Measurements from ENCODE around the gene BCCIP.

The BCCIP gene

DNA sequence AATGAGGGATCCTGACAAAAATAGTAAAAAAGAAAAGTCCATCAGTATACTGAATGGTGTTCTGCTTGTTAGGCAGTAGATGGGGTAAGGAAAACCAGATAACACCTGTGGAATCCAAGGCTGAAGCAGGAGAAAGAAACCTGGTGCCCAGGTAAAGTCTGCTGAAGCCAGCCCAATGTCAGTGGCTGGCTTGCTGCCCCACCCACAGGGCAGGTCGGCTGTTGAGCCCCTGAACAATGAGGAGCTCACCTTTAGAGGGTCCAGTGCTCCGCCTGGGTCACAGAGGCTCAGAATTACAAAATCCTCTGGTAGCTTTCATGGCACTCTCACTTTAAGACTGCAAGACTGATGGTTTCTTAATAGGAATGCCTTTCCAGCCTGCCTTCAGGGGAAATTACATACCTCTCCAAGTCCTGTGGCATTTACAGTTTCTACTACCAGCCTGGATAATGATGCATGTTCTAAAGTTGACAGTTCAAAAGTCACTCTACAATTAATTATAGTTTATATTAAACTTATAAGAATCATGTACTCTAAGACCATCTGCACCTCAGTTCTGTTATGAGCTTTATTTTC, 33.9 kb downstream of the BCCIP start:
- Histone ChIP-seq H3K4me3 (ENCODE audit: low read length) (no peak overlapping the region), H3K9ac (ENCODE audit: low read length) (no peak overlapping the region), H3K27ac (ENCODE audit: low read depth, low read length) (no peak overlapping the region), H3K4me1 (ENCODE audit: control insufficient read depth, insufficient read depth, low read length) (no peaks in the 10 kb centered on the region), H3K36me3 (ENCODE audit: control insufficient read depth, insufficient read depth, low read length) (peaks cover 7% of the 10 kb centered on the region), H3K27me3 (ENCODE audit: control insufficient read depth, insufficient read depth, low read length) (no peaks in the 10 kb centered on the region)

DNA sequence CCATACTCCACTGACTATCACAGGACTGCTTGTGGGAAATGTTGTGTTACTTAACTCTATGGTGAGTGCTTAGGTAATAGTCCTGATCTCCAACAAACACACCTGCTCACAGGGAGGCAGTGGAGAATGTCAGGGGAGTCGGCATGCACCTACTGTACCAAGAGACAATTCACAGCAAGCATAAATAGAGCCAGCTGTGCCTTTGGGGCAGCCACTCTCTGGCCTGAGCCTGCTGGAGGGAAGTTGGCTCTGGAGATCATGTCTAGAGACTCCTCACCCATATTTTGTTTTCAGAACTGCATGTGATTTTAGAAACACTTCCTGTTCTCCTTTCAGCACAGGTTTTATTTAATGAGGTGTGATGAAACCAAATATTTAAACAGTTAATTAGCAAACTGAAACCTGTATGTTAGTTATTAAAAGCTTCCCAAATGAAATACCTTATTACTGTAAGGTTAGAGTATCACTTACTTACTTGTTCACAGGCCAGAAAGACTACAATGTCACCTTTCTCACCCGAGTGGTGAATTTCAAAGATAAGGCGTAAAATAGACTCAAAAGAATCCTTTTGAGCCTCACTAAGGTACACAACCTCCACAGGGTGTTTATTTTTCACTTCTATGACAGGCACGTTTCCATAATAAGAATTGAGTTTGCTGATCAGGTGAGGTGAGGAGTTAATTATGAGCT, 35.9 kb downstream of the BCCIP start:
- Histone ChIP-seq H3K4me1 (ENCODE audit: control insufficient read depth, insufficient read depth, low read length) (no peaks in the 10 kb centered on the region), H3K27me3 (ENCODE audit: control insufficient read depth, insufficient read depth, low read length) (no peaks in the 10 kb centered on the region), H3K27ac (ENCODE audit: low read depth, low read length) (no peak overlapping the region), H3K4me3 (ENCODE audit: low read length) (no peak overlapping the region), H3K9ac (ENCODE audit: low read length) (no peak overlapping the region), H3K36me3 (ENCODE audit: control insufficient read depth, insufficient read depth, low read length) (no peaks in the 10 kb centered on the region)

DNA sequence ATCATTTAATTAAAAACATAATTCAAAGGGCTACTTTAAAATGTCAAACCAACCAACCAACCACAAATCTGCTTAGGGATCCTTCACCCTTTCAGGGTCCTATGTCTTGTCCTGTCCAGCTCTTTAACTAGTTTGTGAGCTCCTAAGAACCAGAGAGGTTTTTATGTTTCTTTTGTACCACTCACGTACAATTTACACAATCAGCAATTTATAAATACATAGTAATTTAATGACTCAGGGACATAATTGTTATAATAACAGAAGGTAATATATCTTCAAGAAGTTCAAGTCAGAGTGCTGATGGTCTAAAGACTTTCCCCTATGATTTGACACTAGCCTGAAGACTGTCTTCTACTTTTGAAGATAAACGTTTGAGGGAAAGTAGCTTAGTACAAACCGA, 41.8 kb downstream of the BCCIP start:
- H3K27me3 ChIP-seq (ENCODE audit: control insufficient read depth, insufficient read depth, low read length): no peaks in the 10 kb centered on the region
- H3K4me3 ChIP-seq (ENCODE audit: low read length): no peak overlapping the region
- no peak overlapping the region for H3K9ac ChIP-seq (ENCODE audit: low read length)
- no peak overlapping the region for H3K27ac ChIP-seq (ENCODE audit: low read depth, low read length)
- peaks cover 10% of the 10 kb centered on the region for H3K36me3 ChIP-seq (ENCODE audit: control insufficient read depth, insufficient read depth, low read length)
- no peaks in the 10 kb centered on the region for H3K4me1 ChIP-seq (ENCODE audit: control insufficient read depth, insufficient read depth, low read length)

DNA sequence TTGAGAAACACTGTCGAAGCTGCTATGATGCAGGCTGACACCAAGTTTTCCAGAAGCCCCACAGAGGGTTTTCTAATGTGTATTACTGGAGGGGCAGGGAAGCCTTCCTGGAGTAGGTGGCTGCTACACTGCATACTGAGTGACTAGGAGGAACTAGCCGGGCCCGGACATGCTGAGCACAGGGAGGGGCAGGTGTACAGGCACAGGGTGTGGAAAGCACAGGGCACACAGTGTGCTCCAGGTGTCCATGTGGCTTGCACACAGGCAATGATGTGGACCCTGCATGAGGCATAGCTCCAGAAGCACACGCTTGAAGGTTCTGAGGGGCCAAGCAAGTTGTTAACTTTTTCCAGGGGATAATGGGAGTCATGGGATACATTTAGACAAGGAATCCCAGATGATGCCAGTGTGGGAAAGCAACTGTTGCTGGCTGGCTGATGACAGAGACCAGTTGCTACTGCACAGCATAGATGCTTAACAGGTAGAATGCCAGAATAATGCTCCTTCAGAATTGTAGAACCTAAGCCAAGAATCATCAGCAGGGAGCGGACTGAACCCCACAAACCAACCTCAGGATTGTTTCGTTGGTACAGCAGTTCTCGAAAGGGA, 43.2 kb downstream of the BCCIP start:
- Histone ChIP-seq H3K4me1 (ENCODE audit: control insufficient read depth, insufficient read depth, low read length) (no peaks in the 10 kb centered on the region), H3K36me3 (ENCODE audit: control insufficient read depth, insufficient read depth, low read length) (peaks cover 10% of the 10 kb centered on the region), H3K4me3 (ENCODE audit: low read length) (no peak overlapping the region), H3K27ac (ENCODE audit: low read depth, low read length) (no peak overlapping the region), H3K9ac (ENCODE audit: low read length) (no peak overlapping the region), H3K27me3 (ENCODE audit: control insufficient read depth, insufficient read depth, low read length) (no peaks in the 10 kb centered on the region)

DNA sequence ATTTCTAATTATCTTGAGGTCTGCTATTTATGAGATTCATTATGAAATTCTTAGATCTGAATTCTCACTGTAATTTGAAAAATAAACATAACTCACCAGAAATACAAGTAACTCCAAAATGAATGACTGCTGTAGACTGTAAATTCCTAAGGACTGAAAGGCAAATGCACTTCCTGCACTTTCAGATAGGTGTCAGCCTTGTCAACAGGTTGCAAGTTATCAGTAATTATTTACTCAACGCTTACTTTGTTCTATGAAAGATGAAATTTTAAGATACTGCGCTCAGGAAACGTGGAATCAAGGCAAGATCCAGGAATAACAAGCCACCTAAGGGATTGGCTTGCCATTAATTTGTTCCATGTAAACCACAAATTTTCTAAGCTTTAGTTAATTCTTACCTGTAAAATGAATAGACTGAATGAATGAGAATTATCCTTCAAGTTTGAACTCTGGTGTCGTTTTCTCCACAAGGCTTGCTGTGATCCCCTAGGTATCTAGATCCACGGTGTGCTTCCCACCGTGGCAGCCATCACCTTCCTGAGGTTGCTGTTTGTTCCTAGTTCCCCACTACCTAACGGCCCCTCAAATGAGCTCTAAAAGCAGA, 45.1 kb downstream of the BCCIP start:
- Histone ChIP-seq H3K27ac (ENCODE audit: low read depth, low read length) (no peak overlapping the region), H3K27me3 (ENCODE audit: control insufficient read depth, insufficient read depth, low read length) (no peaks in the 10 kb centered on the region), H3K4me3 (ENCODE audit: low read length) (no peak overlapping the region), H3K36me3 (ENCODE audit: control insufficient read depth, insufficient read depth, low read length) (peaks cover 10% of the 10 kb centered on the region), H3K4me1 (ENCODE audit: control insufficient read depth, insufficient read depth, low read length) (no peaks in the 10 kb centered on the region), H3K9ac (ENCODE audit: low read length) (no peak overlapping the region)

DNA sequence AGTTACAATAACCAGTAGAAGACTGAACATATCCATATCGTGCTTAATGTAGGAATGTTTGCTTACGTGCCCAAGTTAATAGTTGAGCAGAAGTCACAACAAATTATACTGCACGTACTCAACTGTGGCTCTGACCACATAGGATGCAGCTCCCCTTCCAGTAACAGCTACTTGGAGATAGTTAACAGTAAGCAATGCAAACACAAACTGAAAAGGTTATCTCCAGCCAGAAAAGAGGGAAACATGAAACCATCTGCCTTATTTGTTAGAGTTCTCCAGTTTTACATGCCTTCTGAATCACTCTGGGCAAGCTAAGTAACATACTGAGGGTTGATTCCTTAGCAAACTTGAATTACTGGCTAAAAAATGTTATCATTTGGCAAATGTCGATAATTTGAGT, 48.0 kb downstream of the BCCIP start:
- no peaks in the 10 kb centered on the region for H3K27me3 ChIP-seq (ENCODE audit: control insufficient read depth, insufficient read depth, low read length)
- H3K27ac ChIP-seq (ENCODE audit: low read depth, low read length): no peak overlapping the region
- no peak overlapping the region for H3K4me3 ChIP-seq (ENCODE audit: low read length)
- H3K9ac ChIP-seq (ENCODE audit: low read length): no peak overlapping the region
- H3K4me1 ChIP-seq (ENCODE audit: control insufficient read depth, insufficient read depth, low read length): no peaks in the 10 kb centered on the region
- H3K36me3 ChIP-seq (ENCODE audit: control insufficient read depth, insufficient read depth, low read length): peaks cover 9% of the 10 kb centered on the region

DNA sequence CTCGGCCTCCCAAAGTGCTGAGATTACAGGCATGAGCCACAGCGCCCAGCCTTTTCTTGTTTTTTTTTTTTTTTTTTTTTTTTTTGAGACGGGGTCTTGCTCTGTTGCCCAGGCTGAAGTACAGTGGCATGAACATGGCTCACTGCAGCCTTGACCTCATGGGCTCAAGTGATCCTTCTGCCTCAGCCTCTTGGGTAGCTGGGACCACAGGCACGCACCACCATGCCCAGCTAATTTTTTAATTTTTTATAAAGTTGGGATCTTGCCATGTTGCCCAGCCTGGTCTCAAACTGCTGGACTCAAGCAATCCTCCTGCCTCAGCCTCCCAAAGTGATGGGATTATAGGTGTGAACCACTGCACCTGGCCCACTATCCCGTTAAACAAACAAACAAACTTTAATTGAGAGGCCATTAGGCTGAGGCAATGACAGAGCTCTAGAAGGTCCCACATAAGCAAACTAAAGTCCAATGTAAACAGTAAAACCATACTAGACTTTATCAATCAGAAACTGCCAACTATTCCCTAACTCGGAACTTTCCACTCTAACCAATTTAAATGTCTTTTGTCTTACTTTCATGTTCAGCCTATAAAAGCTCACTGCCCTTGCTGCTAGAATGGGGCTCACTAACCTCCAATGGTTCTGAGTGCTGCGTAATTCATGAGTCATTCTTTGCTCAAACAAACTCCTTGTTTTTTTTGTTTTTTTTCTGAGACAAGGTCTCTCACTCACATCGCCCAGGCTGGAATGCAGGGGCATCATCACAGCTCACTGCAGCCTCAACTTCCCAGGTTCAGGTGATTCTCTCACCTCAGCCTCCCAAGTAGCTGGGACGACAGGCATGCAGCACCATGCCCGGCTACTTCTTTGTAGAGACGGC, 55.9 kb downstream of the BCCIP start:
- H3K27ac ChIP-seq (ENCODE audit: low read depth, low read length): no peak overlapping the region
- H3K36me3 ChIP-seq (ENCODE audit: control insufficient read depth, insufficient read depth, low read length): no peaks in the 10 kb centered on the region
- H3K4me1 ChIP-seq (ENCODE audit: control insufficient read depth, insufficient read depth, low read length): no peaks in the 10 kb centered on the region
- no peak overlapping the region for H3K9ac ChIP-seq (ENCODE audit: low read length)
- H3K27me3 ChIP-seq (ENCODE audit: control insufficient read depth, insufficient read depth, low read length): no peaks in the 10 kb centered on the region
- H3K4me3 ChIP-seq (ENCODE audit: low read length): no peak overlapping the region

DNA sequence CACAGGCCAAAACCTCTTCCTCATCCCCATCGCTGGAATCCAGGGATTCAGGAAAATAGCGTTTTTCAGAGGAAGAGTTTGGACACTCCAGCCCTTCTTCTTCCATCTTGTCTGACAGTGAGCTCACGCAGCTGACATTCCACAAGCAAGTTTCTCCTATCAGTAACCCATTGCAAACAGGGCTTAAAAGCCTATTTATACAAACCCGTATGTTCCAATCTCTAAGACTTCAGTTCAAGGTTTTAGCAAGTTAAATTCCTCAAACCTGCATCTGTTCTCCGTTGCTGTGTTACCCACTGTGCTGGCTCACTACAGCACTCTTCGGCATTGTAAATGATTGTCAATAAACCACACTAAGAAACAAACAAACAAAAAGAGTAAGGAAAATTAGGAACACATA, 57.4 kb downstream of the BCCIP start:
- H3K27me3 ChIP-seq (ENCODE audit: control insufficient read depth, insufficient read depth, low read length): no peaks in the 10 kb centered on the region
- H3K4me1 ChIP-seq (ENCODE audit: control insufficient read depth, insufficient read depth, low read length): no peaks in the 10 kb centered on the region
- H3K9ac ChIP-seq (ENCODE audit: low read length): no peak overlapping the region
- H3K27ac ChIP-seq (ENCODE audit: low read depth, low read length): no peak overlapping the region
- H3K36me3 ChIP-seq (ENCODE audit: control insufficient read depth, insufficient read depth, low read length): no peaks in the 10 kb centered on the region
- no peak overlapping the region for H3K4me3 ChIP-seq (ENCODE audit: low read length)

DNA sequence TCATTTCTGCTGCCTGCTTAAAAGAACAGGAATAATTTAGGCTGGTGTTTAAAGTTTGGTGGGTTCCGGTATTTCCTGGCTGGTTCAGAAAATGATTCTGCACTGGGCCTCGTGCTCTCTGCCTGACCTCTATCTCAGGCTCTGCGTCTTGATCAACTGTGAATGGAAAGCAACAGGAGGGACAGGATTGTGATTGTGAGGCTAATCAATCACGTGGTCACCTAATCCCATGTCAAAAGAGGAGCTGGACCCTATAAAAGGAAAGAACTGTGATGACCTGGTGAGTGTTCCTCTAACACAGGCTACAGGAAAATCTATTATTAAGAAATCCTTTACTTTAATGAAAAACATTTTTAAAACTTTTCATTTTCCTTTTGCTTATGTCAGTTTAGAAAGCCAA, 57.8 kb downstream of the BCCIP start, which contains the start of gene DHX32:
TSS of gene DHX32 (minus strand) at position 101 of the 400 bp plus-strand sequence. CDS start 468 bp downstream, outside the sequence.
- Histone ChIP-seq H3K27ac (ENCODE audit: low read depth, low read length) (no peak within 1 kb of the TSS), H3K9ac (ENCODE audit: low read length) (no peak within 1 kb of the TSS), H3K27me3 (ENCODE audit: control insufficient read depth, insufficient read depth, low read length) (no peaks in the 10 kb centered on the region), H3K4me1 (ENCODE audit: control insufficient read depth, insufficient read depth, low read length) (no peaks in the 10 kb centered on the region), H3K36me3 (ENCODE audit: control insufficient read depth, insufficient read depth, low read length) (no peaks in the 10 kb centered on the region), H3K4me3 (ENCODE audit: low read length) (no peak within 1 kb of the TSS)

DNA sequence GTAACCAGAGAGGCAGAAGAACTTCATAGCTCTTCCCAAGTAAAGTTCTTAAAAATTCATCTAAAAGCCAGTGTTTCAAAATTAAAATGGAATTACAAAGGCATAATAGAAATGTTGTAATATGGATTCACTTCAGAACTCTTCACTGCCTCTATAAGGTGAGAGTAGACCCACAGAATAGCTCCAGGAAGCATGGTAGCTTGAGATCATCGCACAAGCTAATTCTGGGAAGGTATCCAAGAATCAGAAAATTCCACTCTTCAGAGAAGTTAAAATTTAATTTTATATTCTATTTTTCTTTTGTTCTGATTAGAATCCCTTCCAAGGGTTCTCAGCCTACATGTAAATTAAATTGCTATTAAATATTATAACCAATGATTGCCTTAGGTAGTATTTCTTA, 59.2 kb downstream of the BCCIP start:
- no peak overlapping the region for H3K27ac ChIP-seq (ENCODE audit: low read depth, low read length)
- H3K27me3 ChIP-seq (ENCODE audit: control insufficient read depth, insufficient read depth, low read length): no peaks in the 10 kb centered on the region
- H3K9ac ChIP-seq (ENCODE audit: low read length): no peak overlapping the region
- no peaks in the 10 kb centered on the region for H3K4me1 ChIP-seq (ENCODE audit: control insufficient read depth, insufficient read depth, low read length)
- H3K36me3 ChIP-seq (ENCODE audit: control insufficient read depth, insufficient read depth, low read length): no peaks in the 10 kb centered on the region
- no peak overlapping the region for H3K4me3 ChIP-seq (ENCODE audit: low read length)

DNA sequence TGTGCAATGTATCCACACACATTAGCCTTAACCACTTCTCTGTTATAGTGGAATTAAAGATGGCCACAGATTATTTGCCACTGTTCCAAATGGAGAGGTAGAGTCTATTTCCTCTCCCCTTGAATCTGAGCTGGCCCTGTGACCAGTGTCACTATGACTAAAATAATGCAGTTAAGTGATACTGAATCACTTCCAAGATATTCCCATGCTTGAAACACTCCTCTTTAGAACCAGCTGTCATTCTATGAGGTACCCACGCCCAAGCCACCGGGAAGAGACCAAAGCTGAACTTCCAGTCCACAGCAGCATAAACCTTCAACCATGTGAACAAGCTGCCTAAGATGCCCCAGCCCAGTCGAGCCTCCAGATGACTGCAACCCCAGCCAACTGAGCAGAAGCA, 59.9 kb downstream of the BCCIP start:
- H3K4me1 ChIP-seq (ENCODE audit: control insufficient read depth, insufficient read depth, low read length): no peaks in the 10 kb centered on the region
- no peak overlapping the region for H3K9ac ChIP-seq (ENCODE audit: low read length)
- H3K4me3 ChIP-seq (ENCODE audit: low read length): no peak overlapping the region
- H3K36me3 ChIP-seq (ENCODE audit: control insufficient read depth, insufficient read depth, low read length): no peaks in the 10 kb centered on the region
- no peak overlapping the region for H3K27ac ChIP-seq (ENCODE audit: low read depth, low read length)
- H3K27me3 ChIP-seq (ENCODE audit: control insufficient read depth, insufficient read depth, low read length): no peaks in the 10 kb centered on the region

Measured in rectal smooth muscle tissue (tissue), 1 donor.